Endodermal cell (in vitro differentiated cells): ENCODE data around the gene DYNC1I1. TPM values are rescaled to one million over a fixed set of nuclear protein-coding genes. Genes with fewer than 3 reads are reported as not detected.

Experiments
- DNase-seq: peaks from one replicate; pipeline ENCODE4 v3.0.0-alpha.2; 2017
- H3K27ac ChIP-seq: 2 replicates; pipeline ENCODE4 v1.5.1; 2013; ENCODE audit warnings: mild to moderate bottlenecking, low read depth, low read length, moderate library complexity
- H3K27me3 ChIP-seq: 2 replicates; pipeline ENCODE4 v1.6.1; 2013; ENCODE audit warnings: mild to moderate bottlenecking, low read length, moderate library complexity; ENCODE audit not compliant: insufficient read depth, control insufficient read depth, poor library complexity, severe bottlenecking
- H3K36me3 ChIP-seq: 2 replicates; pipeline ENCODE4 v1.7.0; 2013; ENCODE audit warnings: mild to moderate bottlenecking, low read length, moderate library complexity; ENCODE audit not compliant: control insufficient read depth, insufficient read depth
- H3K4me1 ChIP-seq: one replicate; pipeline ENCODE4 v1.7.0; 2013; ENCODE audit warnings: low read length; ENCODE audit not compliant: control insufficient read depth, insufficient read depth
- H3K4me3 ChIP-seq: 2 replicates; pipeline ENCODE4 v1.5.1; 2013; ENCODE audit warnings: mild to moderate bottlenecking, low read length, moderate library complexity
- H3K9ac ChIP-seq: 2 replicates; pipeline ENCODE4 v1.6.1; 2013; ENCODE audit warnings: mild to moderate bottlenecking, low read length, moderate library complexity; ENCODE audit not compliant: poor library complexity, severe bottlenecking; ENCODE audit errors: extremely low read depth
- H3K9me3 ChIP-seq: 2 replicates; pipeline ENCODE4 v1.6.1; 2013; ENCODE audit warnings: mild to moderate bottlenecking, low read length, moderate library complexity; ENCODE audit not compliant: control insufficient read depth
- H3K27ac Mint-ChIP-seq: 2 replicates; pipeline ENCODE4 v1.8.0; 2020; ENCODE audit warnings: mixed read lengths
- H3K27me3 Mint-ChIP-seq: 2 replicates; pipeline ENCODE4 v1.8.0; 2021; ENCODE audit warnings: mild to moderate bottlenecking, mixed read lengths; ENCODE audit not compliant: insufficient read depth
- H3K36me3 Mint-ChIP-seq: 2 replicates; pipeline ENCODE4 v1.8.0; 2020; ENCODE audit warnings: low read depth, mixed read lengths
- H3K4me1 Mint-ChIP-seq: 2 replicates; pipeline ENCODE4 v1.8.0; 2020; ENCODE audit warnings: mixed read lengths
- H3K4me3 Mint-ChIP-seq: 2 replicates; pipeline ENCODE4 v1.8.0; 2020; ENCODE audit warnings: mild to moderate bottlenecking, moderate library complexity, mixed read lengths
- H3K9me3 Mint-ChIP-seq: 2 replicates; pipeline ENCODE4 v1.8.0; 2020; ENCODE audit warnings: mild to moderate bottlenecking, mixed read lengths
- CTCF ChIP-seq: fragments of 200-600 bp; sonication (generic); conservative IDR thresholded peaks from 2 replicates; pipeline ENCODE4 v1.5.0; 2021; ENCODE audit warnings: antibody characterized with exemption, mild to moderate bottlenecking
- WGBS, 2 experiments: methylation state at CpG; one replicate each; pipeline versions ENCODE4 v1.1.5 to v1.1.7; 2013; ENCODE audit warnings: missing lambda C conversion rate in 2 of 2, mixed read lengths in 1 of 2; ENCODE audit not compliant: insufficient coverage in 1 of 2, insufficient read length in 1 of 2; 5-methylcytosine and 5-hydroxymethylcytosine counted together
- total RNA-seq, 2 donors: library from RNA; stranded (reverse); fragmentation: NEBNext Ultra II Directional in 1 of 2; extraction: Animal tissue kit (Norgen Biotek cat#: 25700) in 1 of 2; gene quantifications; 2 replicates in 1 of 2; 3 replicates in 1 of 2; pipeline ENCODE4 v1.2.1, GENCODE V29; 2021

DYNC1I1 gene
- total RNA-seq, 2 donors from 2014 or later: 6.5 to 7.2 TPM

GRCh38 chr7:95828824-95829790, 56.8 kb downstream of the DYNC1I1 start:
- no peak overlapping the region for H3K4me3 ChIP-seq
- Mint-ChIP-seq H3K36me3 (peaks cover 2% of the 10 kb centered on the region), H3K4me1 (peaks cover 10% of the 10 kb centered on the region)

GRCh38 chr7:95840953-95841950, 68.9 kb downstream of the DYNC1I1 start:
- peaks cover 33% of the 10 kb centered on the region for H3K4me1 Mint-ChIP-seq
- no peaks in the 10 kb centered on the region for H3K27me3 ChIP-seq
- H3K27ac Mint-ChIP-seq: peak overlapping the region; percentile 91
- peaks cover 35% of the 10 kb centered on the region for H3K9me3 Mint-ChIP-seq
- peak; percentile 78 for TF ChIP-seq CTCF
- H3K9me3 ChIP-seq: peaks cover 32% of the 10 kb centered on the region
- peaks cover 20% of the 10 kb centered on the region for H3K36me3 Mint-ChIP-seq
- no peaks in the 10 kb centered on the region for H3K27me3 Mint-ChIP-seq
- 65 to 76% methylated on average over 4 of the region's 4 CpGs for WGBS, 2 experiments
- H3K4me3 Mint-ChIP-seq: no peak overlapping the region
- H3K4me1 ChIP-seq: peaks cover 20% of the 10 kb centered on the region
- H3K27ac ChIP-seq: peak overlapping the region; percentile 85
- peak overlapping the region; percentile 90 for H3K9ac ChIP-seq
- peaks cover 11% of the 10 kb centered on the region for H3K36me3 ChIP-seq
- peak; percentile 66 for DNase-seq
- peak overlapping the region; percentile 28 for H3K4me3 ChIP-seq

More at GRCh38 chr7:95828824-95829790, 56.8 kb downstream of the DYNC1I1 start:
- Histone ChIP-seq H3K36me3 (no peaks in the 10 kb centered on the region), H3K9me3 (no peaks in the 10 kb centered on the region), H3K27ac (no peak overlapping the region), H3K27me3 (no peaks in the 10 kb centered on the region), H3K9ac (no peak overlapping the region), H3K4me1 (no peaks in the 10 kb centered on the region)
- no peak for DNase-seq
- no peak overlapping the region for H3K4me3 Mint-ChIP-seq
- 54 to 71% methylated on average over 3 to 4 of the region's 4 CpGs for WGBS, 2 experiments
- H3K27me3 Mint-ChIP-seq: no peaks in the 10 kb centered on the region
- TF ChIP-seq CTCF: no peak
- no peak overlapping the region for H3K27ac Mint-ChIP-seq
- H3K9me3 Mint-ChIP-seq: peaks cover 2% of the 10 kb centered on the region

GRCh38 chr7:95843286-95843685, 70.9 kb downstream of the DYNC1I1 start:
- Mint-ChIP-seq H3K4me3 (no peak overlapping the region), H3K27ac (peak overlapping the region; percentile 91), H3K36me3 (peaks cover 11% of the 10 kb centered on the region), H3K4me1 (peaks cover 44% of the 10 kb centered on the region), H3K9me3 (peaks cover 22% of the 10 kb centered on the region), H3K27me3 (no peaks in the 10 kb centered on the region)
- 67 to 70% methylated on average over 1 to 2 of the region's 2 CpGs for WGBS, 2 experiments
- Histone ChIP-seq H3K27me3 (no peaks in the 10 kb centered on the region), H3K4me3 (peak overlapping the region; percentile 48), H3K4me1 (peaks cover 20% of the 10 kb centered on the region), H3K9ac (peak overlapping the region; percentile 58), H3K9me3 (peaks cover 25% of the 10 kb centered on the region), H3K36me3 (peaks cover 7% of the 10 kb centered on the region), H3K27ac (peak overlapping the region; percentile 44)
- TF ChIP-seq CTCF: peak; percentile 66
- DNase-seq: no peak
